HFFc6 (cell line): ENCODE measurements around the gene PRDM16. TPM values are rescaled to one million over a fixed set of nuclear protein-coding genes. Genes with fewer than 3 reads are reported as not detected.

ENCODE experiments used
- DNase-seq: peaks from one replicate; pipeline ENCODE4 v3.0.0-alpha.2; 2018
- H3K27ac Mint-ChIP-seq: 2 replicates; pipeline ENCODE4 v1.8.0; 2020; ENCODE audit warnings: mild to moderate bottlenecking, mixed read lengths
- H3K27me3 Mint-ChIP-seq: 2 replicates; pipeline ENCODE4 v1.8.0; 2021; ENCODE audit warnings: mild to moderate bottlenecking, moderate library complexity, mixed read lengths; ENCODE audit not compliant: insufficient read depth
- H3K36me3 Mint-ChIP-seq: 2 replicates; pipeline ENCODE4 v1.8.0; 2021; ENCODE audit warnings: low read depth, mixed read lengths
- H3K4me1 Mint-ChIP-seq: 2 replicates; pipeline ENCODE4 v1.8.0; 2020; ENCODE audit warnings: low read depth, mixed read lengths
- H3K4me3 Mint-ChIP-seq: 2 replicates; pipeline ENCODE4 v1.8.0; 2020; ENCODE audit warnings: mild to moderate bottlenecking, moderate library complexity, mixed read lengths
- H3K9me3 Mint-ChIP-seq: 2 replicates; pipeline ENCODE4 v1.8.0; 2020; ENCODE audit warnings: mild to moderate bottlenecking, mixed read lengths
- CTCF ChIP-seq: fragments of 200-600 bp; sonication (generic); IDR thresholded peaks from 2 replicates; pipeline ENCODE4 v1.5.0; 2021; ENCODE audit warnings: antibody characterized with exemption, mild to moderate bottlenecking
- total RNA-seq, 6 experiments: library from RNA; stranded (reverse); fragmentation: NEBNext Ultra II Directional; extraction: Animal tissue kit (Norgen Biotek cat#: 25700); gene quantifications; 2 replicates in 1 of 6; 3 replicates in 5 of 6; pipeline ENCODE4 v1.2.3, GENCODE V29; 2021

Gene PRDM16
- total RNA-seq, 6 experiments from 2014 or later, result not detected

GRCh38 chr1:3248155-3249141 lies 179.4 kb downstream of the PRDM16 start:
- Mint-ChIP-seq H3K9me3 (peaks cover 6% of the 10 kb centered on the region; the same call in 1 of the 2 replicates), H3K4me3 (no peak overlapping the region), H3K36me3 (no peaks in the 10 kb centered on the region), H3K4me1 (no peaks in the 10 kb centered on the region), H3K27me3 (peaks cover 30% of the 10 kb centered on the region), H3K27ac (no peak overlapping the region)
- no peak for TF ChIP-seq CTCF
- no peak for DNase-seq

GRCh38 chr1:3249231-3249630 lies 180.2 kb downstream of the PRDM16 start:
- TF ChIP-seq CTCF, result no peak
- peaks cover 4% of the 10 kb centered on the region; the same call in 1 of the 2 replicates for H3K9me3 Mint-ChIP-seq
- no peak overlapping the region for H3K27ac Mint-ChIP-seq
- H3K4me1 Mint-ChIP-seq, result no peaks in the 10 kb centered on the region
- peaks cover 30% of the 10 kb centered on the region for H3K27me3 Mint-ChIP-seq
- no peaks in the 10 kb centered on the region for H3K36me3 Mint-ChIP-seq
- DNase-seq, result no peak
- H3K4me3 Mint-ChIP-seq, result no peak overlapping the region

GRCh38 chr1:3249631-3250501 lies 180.9 kb downstream of the PRDM16 start:
- no peaks in the 10 kb centered on the region for H3K4me1 Mint-ChIP-seq
- peaks cover 4% of the 10 kb centered on the region; the same call in 1 of the 2 replicates for H3K9me3 Mint-ChIP-seq
- no peaks in the 10 kb centered on the region for H3K36me3 Mint-ChIP-seq
- no peak for TF ChIP-seq CTCF
- no peak overlapping the region for H3K27ac Mint-ChIP-seq
- H3K4me3 Mint-ChIP-seq, result no peak overlapping the region
- H3K27me3 Mint-ChIP-seq, result peaks cover 26% of the 10 kb centered on the region
- no peak for DNase-seq

- Mint-ChIP-seq H3K4me3 (no peak overlapping the region), H3K4me1 (no peaks in the 10 kb centered on the region), H3K36me3 (no peaks in the 10 kb centered on the region), H3K9me3 (peaks cover 4% of the 10 kb centered on the region; the same call in 1 of the 2 replicates), H3K27ac (no peak overlapping the region), H3K27me3 (peaks cover 26% of the 10 kb centered on the region)
- no peak for DNase-seq
- TF ChIP-seq CTCF, result no peak
Observed at GRCh38 chr1:3250624-3251023, 181.6 kb downstream of the PRDM16 start.

- Mint-ChIP-seq H3K36me3 (no peaks in the 10 kb centered on the region), H3K4me3 (no peak overlapping the region), H3K27me3 (peaks cover 26% of the 10 kb centered on the region), H3K27ac (no peak overlapping the region), H3K9me3 (peaks cover 4% of the 10 kb centered on the region; the same call in 1 of the 2 replicates), H3K4me1 (no peaks in the 10 kb centered on the region)
- no peak for TF ChIP-seq CTCF
- no peak for DNase-seq
Observed at GRCh38 chr1:3251099-3251806, 182.2 kb downstream of the PRDM16 start.
